HG03442 (cell line): ENCODE data around the gene DST.

Experiments
- ATAC-seq: cut with Tn5 transposase; IDR thresholded peaks from one replicate; pipeline ENCODE4 v1.9.1; 2021; ENCODE audit warnings: mild to moderate bottlenecking, moderate library complexity; ENCODE audit not compliant: unreplicated experiment

The DST gene

GRCh38 chr6:56448046-56448445 is 194.6 kb downstream of the DST start:
- ATAC-seq = no peak

GRCh38 chr6:56445818-56446217 is 196.9 kb downstream of the DST start:
- ATAC-seq = no peak

GRCh38 chr6:56444855-56445254 is 197.8 kb downstream of the DST start:
- no peak for ATAC-seq

GRCh38 chr6:56440551-56440981 is 202.1 kb downstream of the DST start:
- no peak for ATAC-seq

- ATAC-seq = no peak
Observed at GRCh38 chr6:56437171-56437900, 205.4 kb downstream of the DST start.

- no peak for ATAC-seq
Observed at GRCh38 chr6:56435754-56436153, 206.9 kb downstream of the DST start.

GRCh38 chr6:56435326-56435725 is 207.4 kb downstream of the DST start:
- ATAC-seq = no peak

GRCh38 chr6:56434606-56435005 is 208.1 kb downstream of the DST start:
- ATAC-seq = no peak

- ATAC-seq = no peak
Observed at GRCh38 chr6:56433119-56433518, 209.6 kb downstream of the DST start.

GRCh38 chr6:56432194-56432593 is 210.5 kb downstream of the DST start:
- ATAC-seq = no peak

GRCh38 chr6:56430629-56431600 is 211.8 kb downstream of the DST start:
- no peak for ATAC-seq

- no peak for ATAC-seq
Observed at GRCh38 chr6:56424542-56425083, 218.1 kb downstream of the DST start.

GRCh38 chr6:56424064-56424463 is 218.6 kb downstream of the DST start:
- ATAC-seq = no peak

- no peak for ATAC-seq
Observed at GRCh38 chr6:56420296-56420695, 222.4 kb downstream of the DST start.

GRCh38 chr6:56419191-56419590 is 223.5 kb downstream of the DST start:
- ATAC-seq = no peak

- ATAC-seq = no peak
Observed at GRCh38 chr6:56417823-56418222, 224.9 kb downstream of the DST start.

- ATAC-seq = no peak
Observed at GRCh38 chr6:56416247-56416646, 226.4 kb downstream of the DST start.

GRCh38 chr6:56408976-56409375 is 233.7 kb downstream of the DST start:
- ATAC-seq = no peak
